Mucosa of descending colon (tissue), 3 donors: Measurements from ENCODE around the gene ERFL. TPM values are rescaled to one million over a fixed set of nuclear protein-coding genes. Genes with fewer than 3 reads are reported as not detected.

ENCODE experiments used
- ATAC-seq: fragments of 200-7000 bp; cut with Tn5 transposase; one replicate; pipeline ENCODE4 v1.9.1; 2020; ENCODE audit warnings: mild to moderate bottlenecking, moderate library complexity
- DNase-seq, 3 donors: peaks; one replicate each; pipeline ENCODE4 v3.0.0-alpha.2; 2020
- H3K36me3 ChIP-seq: fragments of 200-600 bp; one replicate; pipeline ENCODE4 v1.8.0; 2021; ENCODE audit warnings: low read depth, mild to moderate bottlenecking
- H3K4me1 ChIP-seq: fragments of 200-600 bp; one replicate; pipeline ENCODE4 v1.8.0; 2021; ENCODE audit warnings: low read depth, mild to moderate bottlenecking
- H3K4me3 ChIP-seq: fragments of 200-600 bp; one replicate; pipeline ENCODE4 v1.8.0; 2021; ENCODE audit warnings: mild to moderate bottlenecking
- H3K9me3 ChIP-seq: fragments of 200-600 bp; one replicate; pipeline ENCODE4 v1.8.0; 2021; ENCODE audit warnings: mild to moderate bottlenecking
- CTCF ChIP-seq: fragments of 200-600 bp; IDR thresholded peaks from one replicate; pipeline ENCODE4 v1.8.0; 2022; ENCODE audit warnings: antibody characterized with exemption, mild to moderate bottlenecking
- intact Hi-C, 2 donors: fragments of 100-400 bp; cut with DNase I in 1 of 2; cut with micrococcal nuclease in 1 of 2; formaldehyde crosslinking; loops; one replicate each; pipeline versions ENCODE4 v1.11.0 to v1.11.1; 2022; cut with DNase I, micrococcal nuclease
- total RNA-seq, 3 donors: library from RNA; stranded (reverse); fragmentation: NEBNext Ultra II Directional in 2 of 3; extraction: Animal tissue kit (Norgen Biotek cat#: 25700) in 2 of 3; gene quantifications; one replicate each; pipeline versions ENCODE4 v1.2.1 to v1.2.4, GENCODE V29; 2021 to 2023
- donor health status: DM: no; HTN: no; CAD: no; lungs with moderate emphysema.
- donor health status: DM: no; HTN: no; CAD: no.
- donor health status: DM: no; HTN: yes; CAD: no.

Gene ERFL
- total RNA-seq, 3 donors from 2014 or later = 0.70 to 1.1 (median 0.98) TPM

- peaks cover 42% of the 10 kb centered on the region for H3K4me1 ChIP-seq
- intact Hi-C loops = loop anchor here (5.0 kb wide), 1 partner anchor 82 kb away; no protein-coding TSS in a partner anchor
These were observed 57.8 kb downstream of the ERFL start for GRCh38 chr19:41870401-41870873.

DNA sequence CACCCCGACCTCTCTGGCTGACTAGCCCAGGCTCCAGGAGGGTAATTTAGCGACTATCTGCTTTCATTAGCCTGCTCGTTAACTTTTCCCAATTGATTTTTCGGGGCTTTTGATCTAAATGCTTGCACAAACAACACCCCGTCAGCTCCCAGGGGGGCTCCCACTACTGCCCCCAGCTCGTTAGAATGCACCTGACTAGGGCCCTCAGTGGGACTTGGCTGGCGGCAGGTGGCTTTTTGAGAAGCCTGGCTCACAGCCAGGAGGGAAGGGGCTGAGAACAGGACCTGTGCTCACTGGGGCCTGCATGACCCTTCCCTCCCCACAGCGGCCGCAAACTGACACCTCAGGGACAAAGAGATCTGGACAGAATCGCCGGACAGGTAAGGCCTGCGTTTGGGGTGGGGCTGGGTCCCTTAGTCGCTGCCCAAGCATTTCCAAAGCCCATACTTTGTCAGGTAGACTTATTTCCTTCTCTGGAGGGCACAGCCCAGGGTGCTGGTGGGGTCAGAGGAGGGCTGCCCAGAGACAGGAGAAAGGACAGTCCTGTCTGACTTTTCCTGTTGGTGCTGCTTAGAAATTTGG, 58.8 kb downstream of the ERFL start:
- ATAC-seq (no peak), DNase-seq (no peak)
- Histone ChIP-seq H3K4me3 (no peak overlapping the region), H3K9me3 (no peaks in the 10 kb centered on the region), H3K36me3 (peaks cover 3% of the 10 kb centered on the region), H3K4me1 (peaks cover 42% of the 10 kb centered on the region)
- intact Hi-C loops = no loop called here
- no peak for TF ChIP-seq CTCF

More at GRCh38 chr19:41870401-41870873, 57.8 kb downstream of the ERFL start:
- no peak for TF ChIP-seq CTCF
- Histone ChIP-seq H3K4me3 (no peak overlapping the region), H3K9me3 (no peaks in the 10 kb centered on the region), H3K36me3 (peaks cover 3% of the 10 kb centered on the region)
- peak; percentile 8 for ATAC-seq
- peak in 1 of 3 donors; percentile 22 for DNase-seq

- peaks cover 6% of the 10 kb centered on the region for H3K36me3 ChIP-seq
- peaks cover 42% of the 10 kb centered on the region for H3K4me1 ChIP-seq
- DNase-seq = no peak
- ATAC-seq = no peak
- intact Hi-C loops = no loop called here
- no peak overlapping the region for H3K4me3 ChIP-seq
- H3K9me3 ChIP-seq = no peaks in the 10 kb centered on the region
- TF ChIP-seq CTCF = no peak
These were observed 59.3 kb downstream of the ERFL start for GRCh38 chr19:41868989-41869300.

- intact Hi-C loops = no loop called here
These were observed 59.9 kb downstream of the ERFL start for GRCh38 chr19:41868120-41868988.

GRCh38 chr19:41866284-41866683, 62.0 kb downstream of the ERFL start:
- TF ChIP-seq CTCF = no peak
- Histone ChIP-seq H3K9me3 (no peaks in the 10 kb centered on the region), H3K36me3 (peaks cover 6% of the 10 kb centered on the region), H3K4me3 (no peak overlapping the region), H3K4me1 (peaks cover 43% of the 10 kb centered on the region)
- no peak for ATAC-seq
- intact Hi-C loops = no loop called here
- DNase-seq = no peak

More at GRCh38 chr19:41868120-41868988, 59.9 kb downstream of the ERFL start:
- peak; percentile 15 for ATAC-seq
- H3K4me1 ChIP-seq = peaks cover 41% of the 10 kb centered on the region
- peak in 2 of 3 donors; percentile 27 to 56 for DNase-seq
- H3K9me3 ChIP-seq = no peaks in the 10 kb centered on the region
- peaks cover 6% of the 10 kb centered on the region for H3K36me3 ChIP-seq
- no peak for TF ChIP-seq CTCF
- no peak overlapping the region for H3K4me3 ChIP-seq
